Bronchial epithelial cell (primary cell): ENCODE results near the gene CYTH4. TPM values are rescaled to one million over a fixed set of nuclear protein-coding genes. Genes with fewer than 3 reads are reported as not detected.

Experiments used
- DNase-seq: peaks from one replicate; pipeline ENCODE4 v3.0.0-alpha.2; 2010; ENCODE audit warnings: low read depth
- FAIRE-seq: peaks from 2 replicates; lab custom pipeline; 2011; peaks lifted over from hg19 to GRCh38; lab: Jason Lieb, UNC
- H3K27me3 ChIP-seq: 2 replicates; pipeline ENCODE4 v1.5.1; 2011; ENCODE audit warnings: low read length; ENCODE audit not compliant: control insufficient read depth, insufficient read depth
- H3K36me3 ChIP-seq: 2 replicates; pipeline ENCODE4 v1.5.1; 2011; ENCODE audit warnings: low read length; ENCODE audit not compliant: control insufficient read depth, insufficient read depth
- H3K4me3 ChIP-seq: 2 replicates; pipeline ENCODE4 v1.5.1; 2011; ENCODE audit warnings: mild to moderate bottlenecking, low read depth, low read length, control low read depth
- total RNA-seq: library from RNA; depleted of rRNA; stranded (reverse); fragments of >200 nt; gene quantifications from 2 replicates; pipeline ENCODE4 v1.2.1, GENCODE V29; 2014
- TF ChIP-seq, protein P1 (sequence below): IDR thresholded peaks from 2 replicates; pipeline ENCODE4 v1.5.1; 2011; ENCODE audit warnings: mild to moderate bottlenecking, moderate library complexity, low read length, control low read depth, inconsistent platforms; ENCODE audit not compliant: insufficient read depth, severe bottlenecking

Gene CYTH4
- total RNA-seq, 1 donor from 2014 or later, result not detected

DNA sequence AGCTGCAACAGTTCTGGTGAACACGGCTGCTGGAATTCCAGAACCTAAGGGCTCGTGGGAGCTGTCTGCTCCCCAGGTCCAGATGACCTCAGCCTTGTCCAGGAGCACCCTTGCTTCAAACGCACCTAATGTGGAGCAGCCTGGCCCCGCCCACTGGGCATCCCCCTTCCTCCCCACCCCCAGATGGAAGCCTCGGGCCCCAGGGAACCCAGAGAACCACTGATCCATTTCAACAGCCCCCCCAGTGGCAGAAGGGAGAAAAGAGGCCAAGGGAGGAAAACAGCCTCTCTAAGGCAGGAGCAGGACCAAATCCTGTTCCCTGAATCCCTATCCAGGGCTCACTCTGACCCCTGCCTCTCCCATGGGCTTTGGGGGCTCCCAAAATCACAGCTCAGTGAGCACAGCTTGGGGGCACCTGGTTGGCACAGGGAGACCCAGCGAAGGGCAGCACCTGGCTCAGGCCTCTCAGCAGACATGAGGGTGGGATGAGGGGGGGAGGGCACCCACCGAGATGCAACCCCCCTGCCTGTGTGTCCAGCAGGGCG lies 1.2 kb downstream of the CYTH4 start:
- H3K27me3 ChIP-seq, result peaks cover 1% of the 10 kb centered on the region

DNA sequence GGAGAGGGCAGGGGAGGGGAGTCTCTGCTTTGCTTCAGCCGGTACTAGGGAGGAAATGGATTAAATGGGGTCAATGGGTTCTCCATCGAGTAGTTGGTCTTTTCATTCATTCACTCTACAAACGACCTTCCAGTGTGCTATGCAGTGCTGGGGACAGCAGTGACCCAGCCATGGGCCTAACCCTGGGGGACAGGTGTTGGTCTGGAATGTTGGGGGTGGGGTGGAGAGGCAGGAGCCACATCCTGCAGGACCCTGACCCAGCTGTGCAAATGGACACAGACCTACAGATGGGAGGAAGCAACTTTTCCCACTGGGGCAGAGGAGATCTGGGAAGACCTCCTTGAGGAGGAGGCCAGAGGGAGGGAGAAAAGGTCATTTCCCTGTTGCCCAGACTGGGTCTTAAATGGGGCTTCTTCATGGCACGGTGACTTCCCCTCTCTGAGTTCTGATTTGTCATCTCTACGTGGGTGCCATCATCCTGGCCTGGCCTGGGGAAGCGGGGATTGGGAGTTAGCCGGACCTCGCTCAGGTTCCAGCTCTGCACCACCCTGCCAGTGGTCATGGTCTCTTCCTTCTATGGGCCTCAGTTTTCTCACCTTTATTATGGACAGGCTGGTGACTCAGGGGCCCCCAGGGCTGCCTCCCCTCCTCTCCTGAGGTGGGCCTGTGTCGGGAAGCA lies 2.0 kb downstream of the CYTH4 start:
- FAIRE-seq (no peak), DNase-seq (no peak)
- Histone ChIP-seq H3K27me3 (peaks cover 1% of the 10 kb centered on the region), H3K36me3 (no peaks in the 10 kb centered on the region), H3K4me3 (no peak overlapping the region)
- TF ChIP-seq, protein P1, sequence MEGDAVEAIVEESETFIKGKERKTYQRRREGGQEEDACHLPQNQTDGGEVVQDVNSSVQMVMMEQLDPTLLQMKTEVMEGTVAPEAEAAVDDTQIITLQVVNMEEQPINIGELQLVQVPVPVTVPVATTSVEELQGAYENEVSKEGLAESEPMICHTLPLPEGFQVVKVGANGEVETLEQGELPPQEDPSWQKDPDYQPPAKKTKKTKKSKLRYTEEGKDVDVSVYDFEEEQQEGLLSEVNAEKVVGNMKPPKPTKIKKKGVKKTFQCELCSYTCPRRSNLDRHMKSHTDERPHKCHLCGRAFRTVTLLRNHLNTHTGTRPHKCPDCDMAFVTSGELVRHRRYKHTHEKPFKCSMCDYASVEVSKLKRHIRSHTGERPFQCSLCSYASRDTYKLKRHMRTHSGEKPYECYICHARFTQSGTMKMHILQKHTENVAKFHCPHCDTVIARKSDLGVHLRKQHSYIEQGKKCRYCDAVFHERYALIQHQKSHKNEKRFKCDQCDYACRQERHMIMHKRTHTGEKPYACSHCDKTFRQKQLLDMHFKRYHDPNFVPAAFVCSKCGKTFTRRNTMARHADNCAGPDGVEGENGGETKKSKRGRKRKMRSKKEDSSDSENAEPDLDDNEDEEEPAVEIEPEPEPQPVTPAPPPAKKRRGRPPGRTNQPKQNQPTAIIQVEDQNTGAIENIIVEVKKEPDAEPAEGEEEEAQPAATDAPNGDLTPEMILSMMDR, result no peak

More for the DNA sequence above, 1.2 kb downstream of the CYTH4 start:
- Histone ChIP-seq H3K36me3 (no peaks in the 10 kb centered on the region), H3K4me3 (no peak overlapping the region)
- FAIRE-seq, result no peak
- TF ChIP-seq, protein P1, result peak; percentile 55
- DNase-seq, result no peak

GRCh38 chr22:37284805-37285355 lies 2.6 kb downstream of the CYTH4 start:
- no peak overlapping the region for H3K4me3 ChIP-seq
- H3K27me3 ChIP-seq, result peaks cover 1% of the 10 kb centered on the region
- TF ChIP-seq, protein P1, result no peak
- FAIRE-seq, result no peak
- H3K36me3 ChIP-seq, result no peaks in the 10 kb centered on the region
- no peak for DNase-seq

GRCh38 chr22:37285937-37286336 lies 3.6 kb downstream of the CYTH4 start:
- FAIRE-seq (no peak), DNase-seq (no peak)
- TF ChIP-seq, protein P1, result no peak
- Histone ChIP-seq H3K4me3 (no peak overlapping the region), H3K36me3 (no peaks in the 10 kb centered on the region), H3K27me3 (peaks cover 1% of the 10 kb centered on the region)

DNA sequence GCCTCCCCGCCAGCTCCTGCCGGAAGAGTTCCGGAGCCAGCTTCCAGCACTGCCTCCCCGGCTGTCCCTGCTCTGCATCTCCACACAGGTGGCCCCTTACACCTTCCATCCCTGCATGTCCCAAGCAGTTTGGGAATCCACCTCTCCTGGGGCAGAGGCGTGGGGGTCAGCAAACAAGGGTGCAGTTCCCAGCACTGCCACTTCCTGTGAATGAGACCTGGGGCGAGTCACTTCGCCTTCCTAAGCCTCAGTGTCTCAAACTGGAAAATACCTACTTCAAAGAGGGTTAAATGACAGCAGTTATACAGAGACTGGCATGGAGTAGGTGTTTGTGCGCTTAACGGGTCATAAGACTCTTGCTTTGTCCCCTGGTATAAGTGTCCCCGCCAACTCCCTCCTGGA lies 5.2 kb downstream of the CYTH4 start:
- no peak for DNase-seq
- FAIRE-seq, result no peak
- TF ChIP-seq, protein P1, result no peak
- H3K4me3 ChIP-seq, result no peak overlapping the region
- no peaks in the 10 kb centered on the region for H3K36me3 ChIP-seq
- peaks cover 1% of the 10 kb centered on the region for H3K27me3 ChIP-seq
